Measurements from ENCODE around the gene TTC7B.

TTC7B gene

DNA sequence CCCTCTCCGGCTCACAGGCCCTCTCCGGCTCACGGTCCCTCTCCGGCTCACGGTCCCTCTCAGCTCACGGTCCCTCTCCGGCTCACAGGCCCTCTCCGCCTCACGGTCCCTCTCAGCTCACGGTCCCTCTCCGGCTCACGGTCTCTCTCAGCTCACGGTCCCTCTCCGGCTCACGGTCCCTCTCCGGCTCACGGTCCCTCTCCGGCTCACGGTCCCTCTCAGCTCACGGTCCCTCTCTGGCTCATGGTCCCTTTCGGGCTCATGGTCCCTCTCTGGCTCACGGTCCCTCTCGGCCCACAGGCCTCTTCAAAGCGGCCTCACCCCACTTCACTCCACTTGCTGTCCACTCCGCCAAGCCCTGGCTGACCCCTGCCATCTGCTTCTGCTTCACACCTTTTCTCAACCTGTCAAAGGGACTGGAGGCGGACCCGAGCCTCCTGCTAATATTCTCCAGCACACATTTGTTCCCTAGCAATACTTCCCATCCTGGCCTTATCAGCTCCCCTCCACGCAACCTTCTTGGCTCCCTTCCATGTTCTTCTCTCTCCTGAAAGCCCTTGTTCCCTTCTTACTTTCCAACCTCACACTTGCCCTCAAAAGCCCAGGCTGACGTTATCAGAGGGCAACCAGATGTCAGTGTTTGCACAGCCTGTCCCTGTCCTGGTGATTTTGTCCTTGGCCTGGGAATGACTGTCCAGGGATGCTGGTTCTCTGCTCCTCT is 242.7 kb downstream of the TTC7B start:
- no peak for DNase-seq

DNA sequence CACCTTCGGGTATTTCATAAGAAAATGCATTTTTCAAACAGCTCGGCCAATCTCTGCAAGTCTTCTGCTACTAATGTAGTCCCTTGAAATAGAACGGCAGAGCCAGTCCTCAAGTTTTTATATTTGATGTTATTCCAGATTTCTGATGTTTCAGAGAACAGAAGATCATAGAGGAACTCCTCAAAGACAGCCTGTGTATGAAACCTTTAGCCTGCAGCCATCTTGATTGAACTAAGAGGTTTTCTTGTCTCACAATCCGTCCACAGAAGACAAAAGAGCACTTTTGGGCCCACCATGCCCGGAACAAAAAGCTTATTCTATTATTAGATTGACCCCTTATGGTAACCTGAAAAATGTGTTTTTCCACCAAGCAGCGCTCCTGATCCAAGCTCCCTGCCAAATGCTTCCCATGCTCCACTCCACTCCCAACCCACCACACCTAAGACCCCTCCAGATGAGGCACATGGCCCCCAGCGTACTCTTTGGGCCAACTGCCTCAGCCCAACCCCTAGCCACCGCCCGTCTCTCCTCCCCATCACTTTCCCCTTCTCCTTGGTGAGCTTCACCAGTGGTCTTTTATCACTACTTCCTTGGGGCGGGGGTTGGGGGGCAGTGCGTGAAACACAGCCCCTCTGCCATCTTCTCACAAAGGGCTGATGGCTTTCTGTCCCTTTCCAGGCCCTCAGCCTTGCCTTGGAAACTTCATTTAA is 243.6 kb downstream of the TTC7B start:
- DNase-seq: no peak

DNA sequence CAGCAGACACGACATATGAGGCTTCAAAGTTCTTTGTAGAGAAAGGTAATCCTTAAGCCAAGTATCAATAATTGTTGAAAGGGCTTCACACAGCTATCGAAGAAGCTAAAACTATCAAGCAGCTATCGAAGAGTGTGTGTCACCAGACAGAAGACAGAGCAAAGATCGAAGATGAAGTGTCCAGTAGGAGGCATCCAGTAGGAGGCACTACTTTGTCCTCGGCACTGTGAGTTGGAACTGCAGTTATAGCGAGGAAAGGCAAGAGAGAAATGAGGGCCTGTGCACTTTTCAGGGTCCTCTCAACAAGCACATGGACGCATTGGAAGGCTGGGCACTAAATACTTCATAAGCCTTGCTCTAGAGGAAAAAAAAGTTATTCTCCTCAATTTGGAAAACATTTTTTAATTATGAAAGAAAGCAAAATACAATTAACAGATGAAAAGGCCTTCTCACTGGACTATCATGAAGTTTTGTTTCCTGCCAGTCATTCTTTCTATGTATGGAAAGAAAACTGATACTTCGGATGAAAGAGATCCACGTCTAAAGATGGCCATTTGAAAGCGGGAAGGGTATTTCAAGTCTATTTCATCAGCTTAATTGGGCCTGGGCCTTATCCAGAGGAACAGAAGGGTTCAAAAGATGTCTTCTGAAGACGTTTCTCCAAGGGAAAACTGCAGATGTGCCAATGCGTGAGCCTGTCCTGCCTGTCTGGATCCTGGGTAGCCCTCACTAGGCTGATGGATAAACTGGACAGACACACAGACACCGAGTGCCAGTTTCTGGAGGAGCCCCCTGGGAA is 244.9 kb downstream of the TTC7B start:
- no peak for DNase-seq

DNA sequence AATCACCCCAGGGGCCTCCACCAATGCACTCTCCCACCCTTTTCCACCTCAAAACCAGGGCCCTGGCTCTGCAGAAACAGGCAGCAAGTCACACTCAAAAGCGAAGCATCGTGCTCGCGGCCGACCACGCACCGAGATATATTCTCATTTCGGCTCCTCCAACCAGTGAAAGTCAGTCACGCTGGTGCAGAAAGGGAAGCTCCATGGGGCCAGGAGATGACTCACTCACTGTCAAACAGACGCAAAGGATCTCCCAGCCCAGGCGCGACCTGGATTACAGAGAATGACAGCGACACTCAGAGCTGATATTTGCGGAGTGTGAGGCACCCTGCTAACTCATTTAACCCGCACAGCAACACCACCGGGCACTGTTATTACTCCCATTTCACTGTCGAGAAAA is 245.8 kb downstream of the TTC7B start:
- DNase-seq: peak in 2 of 3 donors; percentile 8 to 11

DNA sequence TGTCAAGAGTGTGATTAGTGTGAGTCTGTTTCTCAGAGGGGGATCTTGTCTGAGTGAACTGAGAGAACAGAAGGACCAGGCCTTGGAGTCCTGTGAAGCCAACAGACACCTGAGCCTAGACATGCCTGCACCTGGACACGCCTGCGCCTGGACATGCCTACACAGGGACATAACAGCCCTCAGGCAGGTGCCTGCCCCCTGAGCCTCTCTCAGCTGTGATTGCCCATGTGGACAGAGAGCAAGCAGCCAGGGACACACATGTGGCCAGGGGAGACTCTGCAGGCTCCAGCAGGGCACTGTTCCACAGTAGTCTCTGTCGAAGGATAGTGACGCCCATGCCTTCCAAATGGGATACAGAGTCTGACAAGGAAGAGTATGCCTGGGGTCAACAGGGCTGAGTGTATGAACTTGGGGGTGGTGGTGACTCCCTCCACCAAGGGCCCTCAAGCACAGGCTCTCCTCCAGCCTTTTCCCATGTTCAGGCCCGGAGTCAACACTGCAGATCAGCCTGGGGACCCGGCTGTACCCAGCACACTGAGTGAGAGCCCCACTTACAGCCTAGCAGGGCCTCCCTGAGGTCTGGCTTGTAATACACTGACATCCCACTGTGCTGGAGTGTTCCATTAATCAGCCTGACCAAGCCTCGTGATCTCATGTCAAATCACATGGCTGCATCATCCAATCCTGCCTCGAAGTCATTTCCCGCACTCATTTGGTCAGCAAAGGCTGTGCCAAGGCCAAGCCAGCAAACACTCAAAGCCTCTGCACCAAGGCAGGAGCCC is 246.4 kb downstream of the TTC7B start:
- no peak for DNase-seq

DNA sequence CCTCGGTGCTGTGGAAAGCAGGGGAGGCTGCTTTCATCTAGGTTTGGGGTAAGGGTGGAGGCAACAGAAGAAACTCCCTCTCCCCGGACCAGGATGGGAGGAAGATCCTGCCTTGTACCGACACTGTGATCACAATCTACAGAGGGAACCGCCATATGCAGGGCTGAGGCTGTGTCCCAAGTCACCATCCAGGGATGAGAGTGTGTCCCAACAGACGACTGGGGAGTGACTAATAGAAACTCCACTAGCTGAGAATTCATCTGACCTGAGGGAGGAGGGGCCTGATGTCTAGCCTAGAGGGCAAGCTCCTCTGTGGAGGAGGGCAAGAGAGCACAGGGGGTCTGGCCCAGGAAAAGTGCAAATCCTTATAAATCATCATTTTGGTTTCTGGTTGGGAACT is 247.0 kb downstream of the TTC7B start:
- no peak for DNase-seq

DNA sequence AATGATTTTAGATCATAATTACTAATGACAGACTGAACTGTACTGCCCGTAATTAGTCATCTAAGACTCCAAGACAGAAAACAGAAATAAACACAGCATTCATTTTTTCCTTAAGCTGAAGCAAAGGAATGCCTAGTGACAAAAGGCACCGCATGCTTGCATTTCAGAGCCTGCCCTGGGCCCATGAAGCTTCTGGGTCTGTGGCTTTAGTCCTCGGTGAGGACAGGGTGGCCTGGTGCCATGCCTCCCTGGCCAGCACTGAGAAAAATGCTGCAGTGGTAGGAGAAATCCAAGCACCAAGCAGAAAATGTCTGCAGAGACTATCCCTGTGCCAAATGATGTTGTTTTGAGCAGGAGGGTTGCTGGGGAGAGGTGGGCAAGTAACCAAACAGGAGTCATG is 247.8 kb downstream of the TTC7B start:
- no peak for DNase-seq

DNA sequence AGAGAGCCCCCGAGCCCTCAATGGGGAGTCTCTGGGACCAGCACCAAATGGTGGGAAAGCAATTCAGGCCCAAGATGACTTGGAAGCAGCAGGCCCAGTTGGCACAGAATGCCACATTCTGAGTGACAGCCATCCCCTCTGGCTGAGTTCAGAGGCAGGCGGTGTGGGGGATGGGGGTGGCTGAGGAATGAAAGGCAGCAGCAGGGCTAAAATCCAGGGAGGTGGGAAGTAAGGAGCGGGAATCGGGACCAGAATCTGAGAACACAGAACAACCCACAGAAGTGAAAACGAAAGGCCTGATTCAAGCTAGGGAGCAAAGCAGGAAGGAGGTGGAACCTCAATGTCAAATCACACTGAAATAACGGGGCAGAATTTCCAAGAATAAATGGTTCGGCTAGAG is 248.2 kb downstream of the TTC7B start:
- no peak for DNase-seq

DNA sequence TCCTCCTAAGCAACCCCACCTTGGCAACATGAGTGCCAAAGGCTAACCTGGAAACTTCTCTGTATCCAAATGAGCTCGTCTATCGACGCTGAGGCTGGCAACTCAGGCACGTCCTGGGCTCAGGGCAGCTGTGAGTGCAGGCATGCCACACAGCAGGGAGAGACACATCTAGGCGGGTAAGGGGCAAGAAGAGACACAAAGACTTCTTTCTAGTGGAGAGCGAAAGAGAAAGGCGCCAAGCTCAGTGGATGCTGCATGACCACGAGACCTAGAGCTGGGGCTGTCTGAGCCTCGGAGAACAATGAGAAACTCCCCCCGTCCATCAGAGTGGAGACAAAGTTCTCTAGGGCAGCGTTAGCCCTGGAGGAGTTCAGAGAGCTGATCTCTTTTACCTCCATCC is 249.0 kb downstream of the TTC7B start:
- no peak for DNase-seq

DNA sequence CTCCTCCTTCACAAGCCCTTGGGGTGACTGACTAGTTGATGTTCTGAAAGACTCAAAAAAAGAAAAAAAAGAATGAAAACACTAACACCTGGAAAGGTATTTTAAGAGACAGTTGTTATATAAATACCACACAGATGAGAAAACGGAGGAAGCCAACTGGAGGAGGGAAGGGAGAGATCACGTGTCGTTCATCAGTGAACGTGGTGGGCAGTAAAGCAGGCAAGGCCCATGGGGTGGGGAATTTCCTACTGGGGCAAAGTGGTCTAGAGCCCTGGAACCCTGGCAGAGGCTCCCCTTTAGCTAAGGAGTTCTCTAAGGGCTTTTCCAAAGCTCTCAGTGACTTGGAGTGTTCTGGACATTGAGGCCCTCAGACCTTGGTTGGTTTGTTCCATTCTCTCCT is 249.7 kb downstream of the TTC7B start:
- no peak for DNase-seq

DNA sequence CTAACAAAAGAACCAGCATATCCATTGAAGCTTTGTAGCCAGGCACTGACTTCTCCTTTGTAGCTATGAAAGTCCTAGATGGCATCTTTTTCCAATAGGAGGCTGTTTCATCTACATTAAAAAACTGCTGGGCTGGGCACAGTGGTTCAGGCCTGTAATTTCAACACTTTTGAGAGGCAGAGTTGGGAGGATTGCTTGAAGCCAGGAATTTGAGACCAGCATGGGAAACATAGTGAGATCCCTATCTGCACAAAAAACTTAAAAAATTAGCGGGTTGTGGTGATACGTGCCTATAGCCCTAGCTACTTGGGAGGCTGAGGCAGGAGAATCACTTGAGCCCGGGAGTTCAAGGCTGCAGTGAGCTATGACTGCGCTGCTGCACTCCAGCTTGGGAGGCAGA is 251.7 kb downstream of the TTC7B start:
- no peak for DNase-seq

DNA sequence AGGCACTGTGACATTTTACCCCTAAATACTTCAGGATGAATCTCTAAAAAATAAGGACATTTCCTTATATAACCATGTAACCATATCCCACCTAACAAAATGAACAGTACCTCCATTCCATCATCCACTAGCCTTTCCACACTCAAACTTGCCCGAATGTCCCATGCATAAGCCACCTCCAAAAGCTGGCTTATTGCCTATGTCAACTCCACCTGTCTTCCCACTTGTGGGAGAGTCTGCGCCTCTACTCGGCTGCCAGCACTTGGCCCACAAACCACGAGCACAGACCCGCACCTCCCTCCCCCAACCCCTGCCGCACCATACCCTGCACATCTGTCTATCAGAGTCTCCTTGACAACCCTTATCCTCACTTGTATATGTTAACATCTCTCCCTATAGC is 253.6 kb downstream of the TTC7B start:
- no peak for DNase-seq

DNA sequence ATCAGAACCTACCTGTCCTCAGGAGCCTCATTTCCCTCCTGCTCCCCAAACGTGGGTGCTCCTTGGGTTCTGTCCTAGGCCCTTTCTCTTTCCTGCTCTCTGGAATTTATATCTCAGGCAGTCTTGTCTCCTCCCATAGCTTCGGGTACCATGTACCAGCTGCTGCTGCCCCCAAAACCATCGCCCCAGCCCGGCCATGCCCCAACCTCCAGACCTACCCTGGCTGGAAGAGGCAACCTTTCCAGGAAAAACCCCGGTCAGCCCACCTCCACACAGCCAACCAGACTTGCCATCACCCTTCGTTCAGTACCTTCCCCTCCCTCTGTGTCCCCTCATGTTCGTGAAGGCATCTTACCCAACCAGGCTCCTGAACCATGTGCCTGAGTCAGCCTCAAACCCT is 254.3 kb downstream of the TTC7B start:
- DNase-seq: no peak

DNA sequence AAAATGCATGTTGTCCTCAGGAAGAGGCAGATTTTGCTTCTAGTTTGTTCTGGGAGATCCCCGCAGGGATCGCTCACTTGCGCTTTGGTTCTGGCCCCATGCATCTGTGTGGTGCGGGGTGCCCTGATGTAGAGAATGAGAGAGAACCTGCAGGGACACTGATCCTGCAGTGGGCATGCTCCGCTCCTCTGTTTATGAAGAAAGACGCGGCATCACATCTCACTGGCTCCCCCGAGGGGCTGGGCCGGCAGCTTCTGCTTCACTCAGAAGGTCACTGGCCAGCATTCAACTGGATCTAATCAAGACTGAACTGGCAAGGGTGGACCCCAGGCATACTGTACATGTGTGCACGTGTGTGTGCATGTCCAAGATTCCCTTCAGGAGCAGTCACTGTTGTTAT is 255.2 kb downstream of the TTC7B start:
- DNase-seq: no peak

DNA sequence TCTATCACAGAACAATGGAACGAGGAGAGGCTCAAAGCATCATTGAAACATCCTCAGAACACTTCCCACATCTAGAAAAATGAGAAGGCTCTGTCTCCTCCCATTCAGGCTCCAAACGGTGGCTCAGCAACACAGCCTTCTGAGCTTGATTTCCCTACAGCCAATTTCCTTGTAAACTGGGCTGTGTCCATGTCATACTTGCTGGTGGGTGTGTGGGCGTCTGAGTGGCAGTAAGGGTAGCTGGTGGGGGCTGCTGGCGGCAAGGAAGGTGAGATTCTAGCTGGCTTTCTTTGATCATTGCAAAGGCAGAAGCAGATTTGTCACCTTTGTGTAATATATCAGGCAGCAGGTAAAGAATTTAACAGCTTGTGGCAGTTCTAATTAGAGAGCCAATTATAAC is 255.7 kb downstream of the TTC7B start:
- DNase-seq: no peak

DNA sequence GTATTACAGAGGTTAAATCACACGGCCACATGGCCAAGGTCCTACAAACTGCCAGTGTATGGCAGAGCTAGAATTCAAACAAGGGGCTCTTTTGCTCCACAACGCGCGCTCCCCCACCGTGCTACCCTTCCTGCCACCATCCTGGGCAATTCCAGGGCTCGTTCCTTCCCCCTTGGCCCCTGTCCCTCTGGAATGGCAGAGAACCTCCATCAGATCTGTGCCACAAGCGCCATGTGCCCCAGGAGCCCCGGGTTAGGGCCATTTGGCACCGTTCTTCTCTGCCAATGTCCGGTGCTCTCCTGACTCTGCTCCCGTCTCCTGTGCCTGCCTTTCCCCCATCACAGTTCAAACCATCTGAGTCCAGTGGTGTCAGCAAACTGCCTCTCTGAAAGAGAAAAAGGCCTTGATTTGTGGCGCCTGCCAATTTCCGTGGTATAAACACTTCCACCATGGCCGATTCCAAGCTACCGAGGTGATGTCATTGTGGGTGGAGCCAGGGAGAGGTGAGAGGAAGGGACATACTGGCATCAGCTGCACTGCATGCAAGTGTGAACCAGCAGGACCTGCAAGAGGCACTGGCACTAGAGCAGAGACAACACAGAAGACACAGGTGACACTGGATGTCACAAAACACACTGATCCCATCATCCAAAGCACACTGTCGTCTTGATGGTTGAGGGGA is 256.3 kb downstream of the TTC7B start:
- DNase-seq: no peak

DNA sequence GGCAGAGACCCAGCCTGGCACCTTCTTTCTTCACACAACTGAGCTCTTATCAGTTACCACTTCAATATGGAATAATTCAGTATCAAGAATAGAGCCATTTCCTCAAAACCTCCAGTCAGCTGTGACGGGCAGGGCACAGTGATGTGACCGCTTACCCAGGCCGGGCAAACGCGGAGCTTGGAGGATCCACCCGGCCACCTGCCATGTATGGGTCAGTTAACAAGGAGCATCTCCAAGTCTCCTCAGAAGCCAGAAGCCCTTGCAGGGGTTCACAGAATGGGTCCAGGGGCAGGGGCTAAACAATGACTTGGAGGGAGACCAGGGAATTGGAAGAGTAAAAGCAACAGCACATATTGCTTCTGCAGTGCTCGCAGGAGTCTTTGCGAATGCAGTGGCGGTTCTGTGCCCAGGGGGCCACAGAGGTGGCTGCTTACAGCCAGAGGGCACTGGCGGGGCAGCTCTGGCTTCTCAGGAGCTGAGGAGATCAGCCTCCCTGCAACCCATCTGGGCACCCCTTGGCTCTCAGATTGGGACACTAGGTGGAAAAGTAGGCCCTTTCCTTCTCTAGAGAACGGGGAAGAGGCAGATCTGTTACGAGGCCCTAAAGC is 257.1 kb downstream of the TTC7B start:
- DNase-seq: no peak

DNA sequence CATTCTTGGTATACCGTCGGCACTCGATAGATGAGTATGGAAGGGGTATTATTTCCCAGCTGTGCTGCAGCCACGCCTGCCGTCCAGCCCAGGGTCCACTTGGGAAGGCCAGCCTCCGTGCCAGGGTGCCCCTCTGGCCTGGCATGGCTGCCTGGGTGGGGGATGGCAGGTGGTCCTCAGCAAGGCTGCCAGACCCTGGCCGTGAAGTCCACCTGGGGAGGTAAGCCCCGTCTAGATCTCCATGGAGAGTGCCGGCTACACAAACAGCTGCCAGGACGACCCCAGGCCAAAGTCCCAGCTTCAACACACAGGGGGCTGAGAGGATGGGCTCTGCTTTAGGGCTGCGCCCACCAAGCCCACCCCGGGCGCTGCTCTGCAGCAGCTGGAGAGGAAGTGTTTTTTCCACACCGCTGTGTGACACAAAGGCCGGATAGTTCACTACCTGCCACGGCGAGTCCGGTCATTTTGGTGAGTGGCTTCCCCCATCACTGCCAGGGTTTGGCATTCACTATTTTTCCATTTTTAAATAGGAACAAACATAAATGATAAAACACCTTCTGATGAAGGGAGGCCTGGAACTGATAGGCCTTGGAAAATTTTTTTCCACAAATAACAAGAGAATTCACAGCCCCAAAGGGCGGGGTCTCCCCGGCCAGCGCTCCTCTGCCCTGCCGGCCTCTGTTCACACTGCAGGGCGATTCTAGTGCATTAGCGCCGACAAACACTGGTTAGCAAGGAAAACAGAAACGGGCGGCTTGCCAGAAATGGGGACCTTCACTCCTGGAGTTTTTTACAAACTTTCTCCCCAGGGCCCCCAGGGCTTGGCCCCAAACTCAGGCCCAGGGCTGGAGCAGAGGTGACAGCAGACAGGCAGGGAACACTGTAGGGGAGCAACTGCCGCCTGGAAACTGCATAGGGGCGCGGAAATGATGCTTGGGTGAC is 257.9 kb downstream of the TTC7B start:
- DNase-seq: no peak

DNA sequence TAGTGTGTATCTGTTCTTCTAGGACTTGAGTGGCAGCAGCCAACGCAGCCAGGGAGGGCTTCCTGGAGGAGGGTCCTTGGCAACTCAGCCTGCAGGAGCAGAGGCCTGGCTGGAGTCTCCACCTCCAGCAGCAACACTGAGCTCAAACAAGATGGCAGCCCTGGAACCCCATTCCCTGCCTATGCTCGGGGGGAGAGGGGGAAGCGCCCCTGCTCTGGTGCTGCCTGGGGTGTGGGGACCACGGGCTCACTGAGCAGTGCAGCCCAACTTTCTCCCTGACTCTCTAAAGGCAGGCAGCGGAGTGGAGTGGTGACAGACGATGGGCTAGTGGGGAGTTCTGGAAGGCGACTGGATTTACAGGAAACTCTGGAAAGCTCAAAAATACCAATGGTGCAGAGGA is 258.7 kb downstream of the TTC7B start:
- no peak for DNase-seq

DNA sequence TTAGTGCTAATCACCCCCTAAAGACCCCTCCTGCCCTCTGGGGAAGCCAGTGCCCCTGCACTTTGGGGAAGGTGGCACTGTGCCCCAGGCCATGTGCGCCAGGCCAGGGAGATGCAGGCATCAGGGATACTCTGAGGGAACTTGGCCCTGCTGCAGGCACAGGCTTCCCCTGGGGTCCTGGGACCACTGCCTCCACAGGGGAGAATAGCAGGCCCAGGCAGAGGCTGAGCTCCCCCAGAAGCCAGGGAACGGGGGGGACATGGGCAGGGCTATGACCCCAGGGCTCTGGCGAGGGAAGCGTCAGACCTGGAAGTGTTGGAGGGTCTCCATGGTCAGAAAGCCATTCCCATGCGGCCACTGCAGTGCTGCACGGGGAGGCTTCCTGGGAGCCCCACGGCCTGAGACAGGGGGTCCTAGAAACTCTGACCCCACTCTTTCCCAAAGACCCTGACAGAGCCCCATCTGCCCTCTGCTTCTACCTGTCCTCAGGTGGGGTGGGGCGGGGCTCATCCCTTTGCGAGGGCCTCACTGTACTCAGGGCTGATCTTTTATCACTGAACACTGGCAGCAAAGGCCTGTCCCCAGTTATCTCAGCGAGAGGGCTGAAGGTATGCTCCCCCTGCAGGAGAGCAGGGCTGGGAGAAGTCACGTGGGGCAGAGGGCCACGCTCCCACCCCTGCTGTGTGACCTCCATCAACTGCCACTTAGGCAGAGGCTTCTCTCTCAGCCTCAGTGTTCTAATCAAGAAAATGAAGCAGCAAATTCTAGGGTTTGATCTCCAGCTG is 259.4 kb downstream of the TTC7B start:
- DNase-seq: no peak
